MG63 (cell line): ENCODE results near the gene C10orf67. TPM values are rescaled to one million over a fixed set of nuclear protein-coding genes. Genes with fewer than 3 reads are reported as not detected.

Experiments used
- DNase-seq: peaks from one replicate; pipeline ENCODE4 v3.0.0-alpha.2; 2020
- H3K27me3 ChIP-seq: fragments of 250-450 bp; sonication (Bioruptor Pico); 2 replicates; pipeline ENCODE4 v1.5.1; 2020; ENCODE audit warnings: mild to moderate bottlenecking, moderate library complexity
- H3K36me3 ChIP-seq: fragments of 250-450 bp; sonication (Bioruptor Pico); 2 replicates; pipeline ENCODE4 v1.5.1; 2020; ENCODE audit warnings: mild to moderate bottlenecking, moderate library complexity
- H3K4me3 ChIP-seq: fragments of 250-450 bp; sonication (Bioruptor Pico); 2 replicates; pipeline ENCODE4 v1.5.1; 2020; ENCODE audit warnings: mild to moderate bottlenecking, moderate library complexity
- H3K9me3 ChIP-seq: fragments of 250-450 bp; sonication (Bioruptor Pico); 2 replicates; pipeline ENCODE4 v1.5.1; 2020; ENCODE audit warnings: mild to moderate bottlenecking, moderate library complexity
- total RNA-seq: library from RNA; depleted of rRNA; stranded (reverse); fragments of >200 nt; shearing (Covaris generic); gene quantifications from 2 replicates; pipeline ENCODE4 v1.2.3, GENCODE V29; 2014; ENCODE audit warnings: low replicate concordance

The C10orf67 gene
- total RNA-seq, 1 experiment from 2014 or later: not detected

DNA sequence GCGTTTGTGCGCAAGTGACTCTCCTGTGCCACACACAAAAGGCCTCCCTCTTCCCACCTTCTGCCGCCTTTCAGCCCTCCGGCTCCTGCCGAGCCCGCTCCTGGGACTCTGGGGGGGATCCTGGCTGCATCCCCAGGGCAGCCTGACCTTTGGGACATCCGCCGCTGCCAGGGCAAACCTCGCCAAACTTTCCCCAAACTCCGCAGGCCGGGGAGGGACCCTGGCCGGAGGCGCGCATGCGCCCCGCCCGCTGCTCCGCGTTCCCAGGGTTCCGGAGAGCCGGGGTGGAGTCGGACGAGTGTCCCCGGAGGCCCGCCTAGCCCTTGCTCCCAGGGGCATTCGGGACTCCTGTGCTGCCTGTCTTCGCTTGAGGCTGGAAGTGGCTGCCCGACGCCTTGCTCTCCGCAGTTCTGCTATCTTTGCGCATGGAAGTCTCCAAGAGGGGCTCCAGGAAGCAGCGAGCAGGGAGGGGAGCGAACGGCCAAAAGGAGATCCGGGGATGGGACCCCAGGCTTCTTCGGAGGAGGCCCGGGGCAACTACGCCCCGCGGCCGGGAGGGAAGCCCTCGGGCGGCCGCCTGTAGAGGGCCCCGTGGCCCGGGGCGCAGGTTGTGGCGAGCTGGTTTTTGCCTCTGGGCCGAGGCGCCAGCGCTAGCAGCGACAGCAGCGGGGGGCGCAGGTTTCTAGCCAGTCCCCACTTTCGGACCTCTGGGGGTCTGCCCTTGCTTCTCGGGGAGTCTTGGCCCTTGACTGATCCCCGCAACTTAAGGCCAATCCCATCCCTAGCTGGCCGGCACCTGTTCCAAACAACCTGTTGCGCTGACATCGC is 145.4 kb downstream of the C10orf67 start:
- Histone ChIP-seq H3K27me3 (peaks cover 54% of the 10 kb centered on the region), H3K4me3 (0 out of 2 replicates have a peak overlapping the region, but pooled peaks have one; percentile 8), H3K36me3 (no peaks in the 10 kb centered on the region), H3K9me3 (no peaks in the 10 kb centered on the region)
- peak; percentile 14 for DNase-seq

DNA sequence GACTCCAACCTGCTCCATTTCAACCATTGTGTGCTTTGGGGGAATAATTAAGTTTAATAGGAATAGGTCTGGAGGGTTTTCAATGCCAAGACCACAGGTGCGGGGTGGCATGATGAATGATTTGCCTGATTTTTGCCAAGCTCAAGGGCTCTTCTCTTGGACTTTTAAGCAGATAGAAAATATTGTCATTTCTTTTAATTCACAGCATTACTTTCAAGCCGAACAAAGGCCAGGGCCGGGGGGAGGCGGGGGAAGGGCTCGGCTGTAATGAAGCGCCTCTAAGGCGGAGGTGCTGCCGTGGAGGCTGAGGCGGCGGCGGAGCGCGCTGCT is 146.0 kb downstream of the C10orf67 start:
- no peak overlapping the region for H3K4me3 ChIP-seq
- H3K36me3 ChIP-seq: no peaks in the 10 kb centered on the region
- DNase-seq: no peak
- H3K9me3 ChIP-seq: no peaks in the 10 kb centered on the region
- peaks cover 57% of the 10 kb centered on the region for H3K27me3 ChIP-seq

DNA sequence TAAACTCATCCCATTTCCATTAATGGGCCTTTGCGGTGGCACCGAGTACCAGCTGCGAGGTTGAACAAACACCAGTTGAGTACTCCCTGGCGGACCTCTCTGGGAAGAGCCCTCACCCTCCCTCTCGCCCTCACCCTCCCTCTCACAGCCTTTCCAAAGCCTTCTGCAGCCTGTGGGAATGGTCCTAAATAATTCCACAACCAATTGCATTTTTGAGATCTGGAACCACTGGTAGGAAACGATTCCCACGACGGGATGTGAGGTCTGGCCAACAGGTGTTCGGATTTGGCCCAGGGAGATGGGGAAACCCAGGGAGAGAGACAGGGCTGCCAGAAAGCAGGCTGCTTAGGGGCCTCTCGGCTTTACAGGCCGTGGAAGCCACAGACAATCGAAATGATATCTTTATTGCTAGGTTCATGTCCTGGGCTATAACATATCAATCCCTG is 147.2 kb downstream of the C10orf67 start:
- H3K27me3 ChIP-seq: peaks cover 59% of the 10 kb centered on the region
- no peak for DNase-seq
- no peaks in the 10 kb centered on the region for H3K36me3 ChIP-seq
- H3K9me3 ChIP-seq: no peaks in the 10 kb centered on the region
- H3K4me3 ChIP-seq: no peak overlapping the region

DNA sequence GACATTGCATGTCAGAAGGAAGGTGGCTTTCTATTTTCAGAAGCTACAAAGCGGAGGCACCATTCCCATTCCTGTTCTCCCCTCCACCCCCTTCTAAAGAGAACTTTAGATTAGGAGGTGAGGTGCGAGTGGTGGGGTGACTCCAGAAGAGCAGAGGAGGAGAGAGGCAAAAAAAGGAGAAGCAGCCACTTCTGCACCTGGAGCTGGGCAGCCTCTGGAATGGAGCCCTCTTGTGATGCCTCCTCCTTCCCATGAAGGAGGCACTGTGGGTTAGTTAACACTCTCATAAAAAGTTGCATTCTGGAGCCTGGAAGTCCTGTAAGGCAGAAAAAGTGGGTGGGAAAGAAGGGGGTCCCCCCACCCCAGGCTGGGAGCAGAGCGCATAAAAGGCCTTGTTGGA is 147.7 kb downstream of the C10orf67 start:
- H3K36me3 ChIP-seq: no peaks in the 10 kb centered on the region
- no peak for DNase-seq
- no peaks in the 10 kb centered on the region for H3K9me3 ChIP-seq
- peaks cover 57% of the 10 kb centered on the region for H3K27me3 ChIP-seq
- no peak overlapping the region for H3K4me3 ChIP-seq

DNA sequence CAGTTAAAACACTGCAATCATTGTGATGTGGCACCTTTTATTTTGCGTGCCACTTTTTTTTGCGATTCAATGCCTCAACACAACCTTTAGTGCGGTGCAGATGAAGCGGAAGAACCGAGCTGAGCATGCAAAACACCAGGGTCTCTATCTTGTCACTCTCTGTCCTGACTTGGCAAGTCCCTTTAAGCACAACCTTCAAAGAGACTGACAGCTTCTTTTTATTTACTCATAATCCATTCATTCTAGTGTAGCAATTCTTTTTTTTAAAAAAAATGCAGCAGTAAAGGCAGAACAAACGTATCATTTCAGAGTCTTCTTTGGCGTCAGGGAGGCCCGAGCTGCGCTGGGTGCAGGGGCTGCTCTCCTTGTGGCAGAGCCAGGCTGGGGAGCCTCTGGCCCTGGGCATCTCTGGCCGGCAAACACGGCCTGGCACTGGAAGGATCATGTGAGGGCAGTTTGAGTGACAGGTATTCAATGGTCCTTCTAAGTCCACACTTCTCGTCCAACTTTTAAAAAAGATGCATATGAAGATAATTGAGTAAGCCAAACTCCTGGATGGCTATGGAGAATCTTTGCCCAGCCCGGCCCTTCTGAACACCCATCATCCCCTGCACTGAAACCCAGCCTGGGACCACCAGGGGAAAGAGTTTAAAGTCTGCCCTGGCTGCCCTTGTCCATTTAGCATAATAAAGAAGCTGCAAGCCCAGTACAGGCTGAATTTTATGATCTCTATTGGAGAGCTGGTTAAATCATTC is 148.6 kb downstream of the C10orf67 start:
- no peak for DNase-seq
- no peaks in the 10 kb centered on the region for H3K9me3 ChIP-seq
- H3K4me3 ChIP-seq: no peak overlapping the region
- no peaks in the 10 kb centered on the region for H3K36me3 ChIP-seq
- peaks cover 56% of the 10 kb centered on the region for H3K27me3 ChIP-seq

GRCh38 chr10:23194966-23195845 is 149.4 kb downstream of the C10orf67 start:
- H3K27me3 ChIP-seq: peaks cover 54% of the 10 kb centered on the region
- no peak for DNase-seq
- H3K36me3 ChIP-seq: no peaks in the 10 kb centered on the region
- no peak overlapping the region for H3K4me3 ChIP-seq
- no peaks in the 10 kb centered on the region for H3K9me3 ChIP-seq

GRCh38 chr10:23194471-23194965 is 150.1 kb downstream of the C10orf67 start:
- Histone ChIP-seq H3K4me3 (no peak overlapping the region), H3K36me3 (no peaks in the 10 kb centered on the region), H3K27me3 (peaks cover 47% of the 10 kb centered on the region), H3K9me3 (no peaks in the 10 kb centered on the region)
- DNase-seq: no peak

GRCh38 chr10:23193435-23194074 is 151.0 kb downstream of the C10orf67 start:
- peaks cover 38% of the 10 kb centered on the region for H3K27me3 ChIP-seq
- H3K9me3 ChIP-seq: no peaks in the 10 kb centered on the region
- H3K36me3 ChIP-seq: no peaks in the 10 kb centered on the region
- H3K4me3 ChIP-seq: no peak overlapping the region
- DNase-seq: no peak

GRCh38 chr10:23192712-23193434 is 151.7 kb downstream of the C10orf67 start:
- H3K27me3 ChIP-seq: peaks cover 32% of the 10 kb centered on the region
- no peak for DNase-seq

DNA sequence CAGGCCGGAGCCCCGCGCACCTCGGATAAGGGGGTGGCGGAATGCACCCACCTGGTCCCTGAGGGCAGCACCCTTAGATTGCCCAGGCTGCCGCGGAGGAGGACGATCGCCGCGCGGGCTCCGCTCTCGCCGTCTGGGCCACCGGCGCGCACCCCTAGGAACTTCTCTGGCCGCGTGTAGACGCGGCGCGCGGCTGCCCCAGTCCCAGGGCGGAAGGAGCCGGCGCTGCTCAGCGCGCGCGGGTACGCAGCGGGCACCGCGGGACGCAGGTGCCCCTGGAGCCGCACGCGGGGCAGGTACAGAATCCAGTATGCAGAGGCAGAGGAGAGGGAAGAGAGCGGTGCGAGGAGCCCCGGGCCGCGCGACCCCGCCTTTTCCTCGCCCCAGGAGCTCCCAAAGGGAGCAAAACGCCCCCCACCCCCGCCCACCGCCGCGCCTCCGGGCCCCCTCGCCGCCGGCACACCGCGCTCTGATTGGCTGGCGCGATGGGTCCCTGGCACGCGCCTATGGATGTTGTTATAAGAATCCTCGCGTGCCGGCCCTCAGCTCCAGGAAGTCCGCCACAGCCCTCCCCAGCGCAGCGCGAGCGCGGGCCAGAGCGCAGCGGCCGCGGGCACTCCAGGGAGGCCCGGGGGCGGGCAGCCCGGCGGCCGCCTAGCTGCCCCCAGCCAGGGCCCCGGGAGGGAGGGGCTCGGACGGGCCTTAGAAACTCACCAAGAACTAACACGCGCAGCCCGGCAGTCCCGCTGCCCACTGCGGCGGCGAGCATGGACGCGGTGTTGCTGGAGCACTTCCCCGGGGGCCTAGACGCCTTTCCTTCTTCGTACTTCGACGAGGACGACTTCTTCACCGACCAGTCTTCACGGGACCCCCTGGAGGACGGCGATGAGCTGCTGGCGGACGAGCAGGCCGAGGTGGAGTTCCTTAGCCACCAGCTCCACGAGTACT is 152.6 kb downstream of the C10orf67 start, which contains the start of gene PTF1A:
TSS of gene PTF1A (plus strand) at position 549 of the 948 bp plus-strand sequence. CDS start at position 768, 219 bp downstream.
- Histone ChIP-seq H3K9me3 (no peaks in the 10 kb centered on the region), H3K36me3 (no peaks in the 10 kb centered on the region), H3K4me3 (no peak within 1 kb of the TSS), H3K27me3 (peaks cover 30% of the 10 kb centered on the region)
- no peak for DNase-seq

More at GRCh38 chr10:23192712-23193434, 151.7 kb downstream of the C10orf67 start:
- Histone ChIP-seq H3K4me3 (no peak overlapping the region), H3K36me3 (no peaks in the 10 kb centered on the region), H3K9me3 (no peaks in the 10 kb centered on the region)

- H3K27me3 ChIP-seq: peaks cover 30% of the 10 kb centered on the region
- no peak for DNase-seq
- no peaks in the 10 kb centered on the region for H3K9me3 ChIP-seq
- no peaks in the 10 kb centered on the region for H3K36me3 ChIP-seq
- no peak overlapping the region for H3K4me3 ChIP-seq
Measured at GRCh38 chr10:23190872-23191763, 153.5 kb downstream of the C10orf67 start.

GRCh38 chr10:23189024-23189423 is 155.6 kb downstream of the C10orf67 start:
- H3K9me3 ChIP-seq: no peaks in the 10 kb centered on the region
- peaks cover 22% of the 10 kb centered on the region for H3K27me3 ChIP-seq
- H3K4me3 ChIP-seq: no peak overlapping the region
- H3K36me3 ChIP-seq: no peaks in the 10 kb centered on the region
- DNase-seq: no peak

- H3K36me3 ChIP-seq: no peaks in the 10 kb centered on the region
- DNase-seq: no peak
- peaks cover 12% of the 10 kb centered on the region; the same call in 1 of the 2 replicates for H3K27me3 ChIP-seq
- no peak overlapping the region for H3K4me3 ChIP-seq
- H3K9me3 ChIP-seq: no peaks in the 10 kb centered on the region
Measured at GRCh38 chr10:23187155-23187554, 157.4 kb downstream of the C10orf67 start.

GRCh38 chr10:23186697-23187096 is 157.9 kb downstream of the C10orf67 start:
- Histone ChIP-seq H3K4me3 (no peak overlapping the region), H3K36me3 (no peaks in the 10 kb centered on the region), H3K9me3 (no peaks in the 10 kb centered on the region), H3K27me3 (peaks cover 12% of the 10 kb centered on the region; the same call in 1 of the 2 replicates)
- DNase-seq: no peak
